ENCODE data around the gene KDM4F.

KDM4F gene

GRCh38 chr11:95065336-95065735 is 16.1 kb downstream of the KDM4F start:
- DNase-seq (ENCODE audit: low read depth in 2 of 2) = no peak

GRCh38 chr11:95066716-95067038 is 17.5 kb downstream of the KDM4F start, which contains the start of gene SRSF8:
Gene SRSF8 (plus strand): TSS chr11:95066919. CDS start chr11:95067227, 308 bp downstream.
- DNase-seq (ENCODE audit: low read depth in 2 of 2) = no peak

- DNase-seq (ENCODE audit: low read depth in 2 of 2) = peak; percentile 62 to 69
Observed at GRCh38 chr11:95067039-95067840, 18.0 kb downstream of the KDM4F start.

DNA sequence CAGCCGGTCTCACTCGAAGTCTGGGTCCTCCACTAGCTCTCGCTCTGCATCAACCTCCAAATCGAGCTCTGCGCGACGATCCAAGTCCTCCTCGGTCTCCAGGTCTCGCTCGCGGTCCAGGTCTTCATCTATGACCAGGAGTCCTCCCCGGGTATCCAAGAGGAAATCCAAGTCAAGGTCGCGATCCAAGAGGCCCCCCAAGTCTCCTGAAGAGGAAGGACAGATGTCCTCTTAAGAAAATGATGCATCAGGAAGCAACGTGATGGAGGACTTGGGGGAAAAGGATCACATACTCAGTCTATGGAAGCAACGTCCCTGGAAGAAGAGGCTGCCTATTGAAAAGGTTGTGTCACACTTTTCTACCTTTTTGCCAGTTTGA is 18.6 kb downstream of the KDM4F start:
- DNase-seq (ENCODE audit: low read depth in 2 of 2) = peak in 1 of 2 donors; percentile 12

- peak; percentile 40 to 44 for DNase-seq (ENCODE audit: low read depth in 2 of 2)
Observed at GRCh38 chr11:95068549-95068948, 19.3 kb downstream of the KDM4F start.

- no peak for DNase-seq (ENCODE audit: low read depth in 2 of 2)
Observed at GRCh38 chr11:95070471-95070870, 21.2 kb downstream of the KDM4F start.

GRCh38 chr11:95072948-95073347 is 23.7 kb downstream of the KDM4F start:
- DNase-seq (ENCODE audit: low read depth in 2 of 2) = no peak

DNA sequence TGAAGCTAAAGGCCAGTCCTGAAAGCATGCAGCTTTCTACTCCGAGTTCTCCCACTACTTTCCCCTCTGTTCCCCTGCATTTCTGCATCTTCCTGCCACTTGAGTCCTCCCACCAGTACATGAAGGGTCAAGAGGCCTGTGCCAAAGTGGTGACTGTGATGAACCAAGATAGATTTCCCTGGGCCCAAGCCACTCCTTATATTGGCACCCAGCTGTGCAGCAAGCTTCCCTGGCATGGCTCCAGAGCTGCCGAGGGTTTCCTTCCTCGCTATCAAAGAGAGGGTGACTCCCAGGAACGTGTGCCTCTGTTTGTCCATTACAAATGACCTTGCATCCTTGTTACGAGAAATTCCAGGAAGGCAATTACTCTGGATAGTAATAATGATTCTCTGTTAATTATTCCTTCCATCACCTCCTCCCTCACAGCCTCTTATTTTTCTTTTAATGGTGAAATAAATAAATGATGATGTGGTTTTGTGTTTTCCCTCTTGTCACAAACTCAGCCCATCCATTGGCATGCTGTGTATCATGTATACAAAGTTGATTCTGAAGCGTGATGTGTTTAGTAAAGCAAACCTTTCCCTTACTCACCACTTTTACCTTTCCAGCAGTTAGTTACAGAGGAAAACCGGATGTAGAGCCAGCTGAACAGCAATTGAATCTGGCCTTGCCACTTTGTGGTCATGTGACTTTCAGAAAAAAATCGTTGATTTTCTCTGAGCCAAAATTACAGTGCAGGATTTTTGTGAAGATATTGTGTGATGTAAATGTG is 25.8 kb downstream of the KDM4F start:
- no peak for DNase-seq (ENCODE audit: low read depth in 2 of 2)

- DNase-seq (ENCODE audit: low read depth in 2 of 2) = no peak
Observed at GRCh38 chr11:95076416-95076815, 27.2 kb downstream of the KDM4F start.

DNA sequence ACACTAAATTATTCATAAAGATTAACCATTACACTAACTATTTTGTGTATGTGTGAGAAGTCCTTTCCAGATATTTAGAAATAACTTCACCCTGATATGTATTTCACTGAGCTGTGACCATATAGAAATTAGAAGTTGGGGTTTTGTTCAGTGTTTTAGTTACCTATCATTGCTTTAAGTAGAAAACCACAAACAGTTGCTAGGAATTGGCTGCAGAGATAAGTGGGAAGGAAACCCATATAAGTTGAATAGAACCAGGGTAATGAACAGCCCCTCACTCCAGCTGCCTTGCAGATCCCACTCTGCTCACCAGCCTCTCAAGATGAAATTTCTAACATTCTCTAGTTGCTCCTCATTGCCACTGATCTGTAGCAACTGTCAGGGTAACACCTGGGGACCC is 27.8 kb downstream of the KDM4F start:
- DNase-seq (ENCODE audit: low read depth in 2 of 2) = no peak

DNA sequence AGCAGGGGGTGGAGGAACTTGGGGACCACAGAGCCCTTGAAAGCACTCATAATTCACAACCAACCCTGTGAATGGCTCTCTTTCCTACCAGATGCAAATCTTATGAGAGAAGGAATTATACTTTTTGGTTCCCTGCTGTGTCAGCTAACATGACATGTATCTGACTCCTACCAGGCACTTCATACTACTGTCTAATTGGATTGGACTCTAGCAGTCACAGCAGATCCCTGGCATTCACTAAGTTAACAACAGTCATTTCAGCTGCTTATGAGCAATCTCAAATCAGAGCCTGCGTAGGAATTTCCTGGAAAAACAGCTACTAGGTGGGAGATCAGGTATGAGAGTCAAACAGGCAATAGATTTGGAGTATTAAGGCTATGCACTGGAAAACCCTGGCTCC is 29.3 kb downstream of the KDM4F start:
- no peak for DNase-seq (ENCODE audit: low read depth in 2 of 2)

DNA sequence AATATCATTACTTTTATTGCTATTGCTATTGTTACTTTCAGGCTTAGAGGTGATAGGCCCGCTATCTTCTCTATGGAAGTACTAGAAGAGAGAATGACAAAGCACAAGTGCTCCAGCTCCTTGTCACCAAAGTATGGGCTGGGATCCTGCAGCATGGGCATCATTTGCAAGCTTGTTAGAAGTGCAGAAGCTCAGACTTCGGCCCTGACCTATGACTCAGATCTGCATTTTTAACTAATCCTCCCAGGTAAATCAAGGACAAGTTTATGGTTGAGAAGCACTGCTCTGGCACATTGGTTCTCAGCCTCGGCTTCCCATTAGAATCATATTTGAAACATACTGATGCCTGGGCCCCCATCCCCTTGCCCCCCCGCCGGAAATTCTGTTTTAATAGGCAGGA is 31.8 kb downstream of the KDM4F start:
- no peak for DNase-seq (ENCODE audit: low read depth in 2 of 2)

GRCh38 chr11:95081412-95081811 is 32.2 kb downstream of the KDM4F start:
- no peak for DNase-seq (ENCODE audit: low read depth in 2 of 2)

DNA sequence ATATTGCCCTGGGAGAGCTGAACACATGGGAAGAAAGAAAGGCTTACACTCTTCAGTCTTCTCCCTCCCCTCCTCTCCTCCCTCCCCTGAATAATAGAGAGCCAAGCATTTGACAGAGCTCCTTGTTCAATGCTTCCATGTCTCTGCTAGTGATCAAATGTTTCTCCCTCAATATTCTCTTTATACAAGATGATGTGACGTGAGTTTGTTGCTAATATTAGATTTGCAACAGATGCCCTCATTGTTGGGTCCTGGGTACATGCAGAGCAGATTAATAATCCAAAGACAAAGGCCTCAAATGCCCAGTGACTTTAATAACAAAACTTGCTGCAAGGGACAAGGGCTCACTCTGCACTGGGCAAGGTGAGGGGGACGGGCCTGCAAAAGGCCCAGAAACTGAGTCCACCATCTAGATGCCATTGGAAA is 33.4 kb downstream of the KDM4F start:
- DNase-seq (ENCODE audit: low read depth in 2 of 2) = no peak

- peak; percentile 50 to 54 for DNase-seq (ENCODE audit: low read depth in 2 of 2)
Observed at GRCh38 chr11:95084509-95084908, 35.3 kb downstream of the KDM4F start.

GRCh38 chr11:95085117-95085816 is 36.0 kb downstream of the KDM4F start:
- no peak for DNase-seq (ENCODE audit: low read depth in 2 of 2)

- DNase-seq (ENCODE audit: low read depth in 2 of 2) = no peak
Observed at GRCh38 chr11:95086151-95086550, 36.9 kb downstream of the KDM4F start.

GRCh38 chr11:95086836-95087570 is 37.8 kb downstream of the KDM4F start:
- no peak for DNase-seq (ENCODE audit: low read depth in 2 of 2)

DNA sequence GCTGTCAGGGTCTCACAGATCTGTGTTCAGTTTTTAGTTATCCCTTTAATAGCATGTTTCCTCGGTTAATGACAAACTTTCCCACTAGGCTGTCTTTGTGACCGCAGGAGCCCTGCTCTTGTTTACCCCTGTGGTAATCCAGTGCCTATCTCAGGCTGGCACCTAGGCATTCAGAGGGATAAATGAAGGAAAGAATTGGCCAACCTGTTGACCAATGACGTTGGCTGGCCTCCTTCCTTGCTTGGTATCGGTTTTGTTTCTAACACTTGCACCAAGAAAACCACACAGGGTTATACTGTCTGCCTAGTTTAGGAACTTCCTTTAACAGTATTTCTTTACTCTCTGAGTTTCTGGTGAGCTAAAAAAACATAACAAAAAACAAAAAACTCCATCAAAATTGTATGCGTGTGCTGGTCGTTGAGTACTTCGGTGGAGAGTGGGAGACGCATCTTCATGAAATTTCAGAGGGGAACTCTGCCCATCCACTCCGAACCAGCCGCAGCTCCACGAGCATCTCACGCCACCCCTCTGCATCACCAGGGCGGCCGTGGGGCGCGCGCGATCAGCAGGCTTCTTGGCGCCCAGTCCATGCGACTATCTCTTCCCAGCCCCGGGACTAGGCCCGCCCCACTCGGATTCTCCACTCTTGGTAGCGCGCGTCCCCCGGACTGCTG is 39.9 kb downstream of the KDM4F start:
- no peak for DNase-seq (ENCODE audit: low read depth in 2 of 2)

- peak; percentile 80 to 83 for DNase-seq (ENCODE audit: low read depth in 2 of 2)
Observed at GRCh38 chr11:95089620-95090542, 40.7 kb downstream of the KDM4F start, which contains the start of gene ENDOD1. Gene ENDOD1 (plus strand): TSS chr11:95089846. CDS start chr11:95089928, 82 bp downstream.

All from stimulated activated CD8-positive, alpha-beta memory T cell treated with anti-CD3 and anti-CD28 coated beads, Interleukin-15, amount 100 ng/mL, for 48 hours (primary cell).